Ishikawa (cell line): ENCODE results near the gene CLNK.

Source experiments
- CEBPB ChIP-seq: IDR thresholded peaks from 2 replicates; pipeline ENCODE4 v1.6.1; 2012
- CREB1 ChIP-seq: IDR thresholded peaks from 2 replicates; pipeline ENCODE4 v1.6.1; 2012; ENCODE audit warnings: low read depth
- EGR1 ChIP-seq: IDR thresholded peaks from 2 replicates; pipeline ENCODE4 v1.6.1; 2012
- EP300 ChIP-seq: IDR thresholded peaks from 2 replicates; pipeline ENCODE4 v1.6.1; 2012; ENCODE audit warnings: borderline replicate concordance
- FOXM1 ChIP-seq: IDR thresholded peaks from 2 replicates; pipeline ENCODE4 v1.6.1; 2012; ENCODE audit warnings: low read depth, borderline replicate concordance
- MAX ChIP-seq: IDR thresholded peaks from 2 replicates; pipeline ENCODE4 v1.6.1; 2012
- NFIC ChIP-seq: IDR thresholded peaks from 2 replicates; pipeline ENCODE4 v1.6.1; 2012
- RAD21 ChIP-seq: IDR thresholded peaks from 2 replicates; pipeline ENCODE4 v1.6.1; 2012; ENCODE audit warnings: low read depth
- REST ChIP-seq: IDR thresholded peaks from 2 replicates; pipeline ENCODE4 v1.6.1; 2012; ENCODE audit warnings: low read depth, mild to moderate bottlenecking
- TAF1 ChIP-seq: IDR thresholded peaks from 2 replicates; pipeline ENCODE4 v1.6.1; 2012; ENCODE audit warnings: low read depth, mild to moderate bottlenecking
- TCF12 ChIP-seq: IDR thresholded peaks from 2 replicates; pipeline ENCODE4 v1.6.1; 2012; ENCODE audit warnings: low read depth
- TEAD4 ChIP-seq: IDR thresholded peaks from 2 replicates; pipeline ENCODE4 v1.6.1; 2012
- USF1 ChIP-seq: IDR thresholded peaks from 2 replicates; pipeline ENCODE4 v1.6.1; 2012
- YY1 ChIP-seq: IDR thresholded peaks from 2 replicates; pipeline ENCODE4 v1.6.1; 2012; ENCODE audit warnings: low read depth
- ZBTB7A ChIP-seq: IDR thresholded peaks from 2 replicates; pipeline ENCODE4 v1.6.1; 2012; ENCODE audit warnings: low read depth

The CLNK gene

GRCh38 chr4:10582059-10582686, 102.4 kb downstream of the CLNK start:
- TF ChIP-seq USF1 (no peak), MAX (no peak), TEAD4 (no peak), EGR1 (no peak), RAD21 (peak; percentile 51), ZBTB7A (no peak), EP300 (no peak), CEBPB (no peak)

- TF ChIP-seq TCF12 (no peak), ZBTB7A (no peak), TEAD4 (no peak), EP300 (no peak), MAX (no peak)
These were observed 103.5 kb downstream of the CLNK start for GRCh38 chr4:10581022-10581421.

GRCh38 chr4:10579648-10580047, 104.9 kb downstream of the CLNK start:
- TF ChIP-seq TAF1 (no peak), REST (no peak), USF1 (no peak)

- TF ChIP-seq REST (no peak), RAD21 (no peak)
These were observed 106.8 kb downstream of the CLNK start for GRCh38 chr4:10577508-10578426.

GRCh38 chr4:10577018-10577417, 107.5 kb downstream of the CLNK start:
- no peak for TF ChIP-seq REST
- TF ChIP-seq CEBPB: no peak
- TF ChIP-seq CREB1: no peak
- TF ChIP-seq EGR1: no peak
- TF ChIP-seq NFIC: no peak
- TF ChIP-seq YY1: no peak
- TF ChIP-seq MAX: no peak
- TF ChIP-seq USF1: no peak
- TF ChIP-seq TCF12: no peak
- TF ChIP-seq RAD21: no peak
- TF ChIP-seq TEAD4: no peak
- no peak for TF ChIP-seq ZBTB7A
- no peak for TF ChIP-seq FOXM1
- no peak for TF ChIP-seq EP300
- TF ChIP-seq TAF1: no peak
